Measurements from ENCODE around the gene GLTP.
A peak's percentile ranks its signal among the peaks of the same experiment; 100 is the strongest.

Gene GLTP

DNA sequence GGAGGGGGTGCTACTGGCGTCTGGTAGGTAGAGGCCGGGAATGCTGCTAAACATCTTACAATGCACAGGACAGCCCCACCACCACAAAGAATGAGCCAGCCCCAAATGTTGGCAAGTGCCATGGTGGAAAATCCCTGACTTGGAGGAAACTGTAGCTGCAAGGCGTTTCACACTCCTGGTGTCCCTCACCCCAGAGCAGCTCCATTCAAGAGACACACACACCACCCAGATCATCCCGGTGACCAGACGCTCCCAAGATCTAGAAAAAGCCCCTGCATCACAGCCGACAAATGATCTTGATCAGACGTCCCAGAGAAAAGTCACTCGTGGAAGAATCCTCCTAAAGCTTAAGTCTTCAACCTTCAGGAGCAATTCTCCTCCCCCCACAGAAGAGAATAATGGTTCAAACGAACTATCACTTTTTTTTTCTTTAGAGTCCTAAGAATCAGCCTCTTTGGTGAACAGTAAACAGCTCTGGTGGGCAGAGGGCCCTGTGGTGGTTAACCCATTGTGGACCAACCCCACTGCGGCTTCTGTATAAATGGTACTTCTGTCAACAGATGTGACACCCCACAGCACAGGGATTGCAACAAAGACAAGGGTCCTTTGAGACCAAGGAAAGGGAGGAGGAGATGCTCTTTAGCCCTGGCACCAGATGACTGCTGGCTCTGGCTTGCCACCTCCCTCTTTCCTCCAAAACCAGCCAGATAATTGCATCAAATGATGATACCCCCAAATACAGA, 2.7 kb downstream of the GLTP start:
- no peak overlapping the region for H3K4me3 ChIP-seq (replicated peaks; ENCODE audit: low read depth, low read length)
- TF ChIP-seq CTCF (IDR thresholded peaks at IDR 0.05; ENCODE audit: low read length, missing control alignments), result no peak
- DNase-seq (ENCODE audit: low read depth), result no peak

GRCh38 chr12:109876406-109876805, 3.9 kb downstream of the GLTP start:
- DNase-seq (ENCODE audit: low read depth), result no peak
- no peak overlapping the region for H3K4me3 ChIP-seq (replicated peaks; ENCODE audit: low read depth, low read length)
- no peak for TF ChIP-seq CTCF (IDR thresholded peaks at IDR 0.05; ENCODE audit: low read length, missing control alignments)

DNA sequence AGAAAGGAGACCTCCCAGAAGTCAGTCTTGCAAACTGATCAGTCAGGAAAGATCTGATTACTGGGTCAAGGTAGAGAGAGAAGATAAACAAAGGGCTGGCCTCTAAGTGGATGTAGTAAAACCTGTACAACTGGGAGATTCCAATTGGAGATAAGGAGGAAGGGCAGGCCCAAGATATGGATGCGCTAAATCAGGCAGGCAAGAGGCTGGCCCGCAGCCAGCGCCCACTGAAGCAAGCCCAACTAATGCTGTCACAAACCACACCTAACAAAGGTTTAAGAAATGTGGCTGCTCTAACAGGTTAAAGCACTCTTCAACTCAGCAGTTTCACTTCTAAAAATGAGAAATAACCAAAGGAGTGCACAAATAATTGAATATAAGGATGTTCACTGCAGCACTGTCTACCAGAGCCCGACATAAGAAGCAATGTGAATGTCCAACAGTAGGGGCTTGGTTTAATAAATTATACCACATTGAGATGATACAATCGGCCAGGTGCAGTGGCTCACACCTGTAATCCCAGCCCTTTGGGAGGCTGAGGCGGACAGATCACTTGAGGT, 4.7 kb downstream of the GLTP start:
- no peak for DNase-seq (ENCODE audit: low read depth)
- TF ChIP-seq CTCF (IDR thresholded peaks at IDR 0.05; ENCODE audit: low read length, missing control alignments), result no peak
- H3K4me3 ChIP-seq (replicated peaks; ENCODE audit: low read depth, low read length), result no peak overlapping the region

DNA sequence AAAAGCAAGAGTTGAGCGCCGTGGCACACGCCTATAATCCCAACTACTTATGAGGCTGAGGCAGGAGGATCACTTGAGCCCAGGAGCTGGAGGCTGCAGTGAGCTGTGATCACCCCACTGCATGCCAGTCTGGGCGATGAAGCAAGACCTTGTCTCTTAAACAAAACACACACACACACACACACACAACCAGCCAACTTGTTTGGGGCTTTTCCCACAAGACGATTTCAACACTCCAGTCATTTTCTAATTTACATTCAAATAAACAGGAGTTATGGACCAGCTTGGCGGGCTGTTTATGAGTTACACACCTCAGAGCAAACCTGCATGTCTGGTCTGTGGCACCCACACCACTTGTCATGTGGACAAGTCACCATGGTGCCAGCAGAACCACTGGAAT, 6.7 kb downstream of the GLTP start:
- H3K4me3 ChIP-seq (replicated peaks; ENCODE audit: low read depth, low read length), result no peak overlapping the region
- no peak for TF ChIP-seq CTCF (IDR thresholded peaks at IDR 0.05; ENCODE audit: low read length, missing control alignments)
- peak; percentile 54 for DNase-seq (ENCODE audit: low read depth)

DNA sequence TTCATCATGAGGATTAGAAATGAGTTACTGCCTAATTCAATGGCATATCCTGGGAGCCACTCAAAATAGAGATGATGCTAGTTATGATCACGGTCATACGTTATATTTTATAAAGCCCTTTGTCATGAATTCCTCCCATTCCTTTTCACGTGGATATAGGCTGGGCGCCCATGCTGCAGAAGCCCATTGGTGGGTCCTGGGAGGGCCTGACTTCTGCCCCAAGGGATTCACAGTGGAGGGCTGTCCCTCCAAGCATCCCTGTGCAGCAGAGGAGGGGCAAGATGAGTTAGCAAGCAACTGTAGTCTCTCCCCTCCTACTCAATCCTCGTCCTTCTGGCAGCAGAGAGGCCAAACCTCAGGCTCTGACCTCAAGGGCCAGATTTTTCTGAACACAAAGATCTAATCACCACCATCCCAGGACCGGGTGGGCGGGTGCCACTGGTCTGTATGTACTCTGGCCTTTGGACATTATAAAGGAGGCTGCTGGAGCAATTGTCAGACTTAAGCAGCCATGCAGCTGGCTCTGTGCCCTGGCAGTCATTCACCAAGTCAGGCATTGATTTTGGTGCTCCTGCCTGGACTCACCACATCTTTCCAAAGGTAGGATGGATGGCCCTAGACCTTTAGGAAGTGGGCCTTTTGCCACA, 8.6 kb downstream of the GLTP start:
- no peak overlapping the region for H3K4me3 ChIP-seq (replicated peaks; ENCODE audit: low read depth, low read length)
- DNase-seq (ENCODE audit: low read depth), result no peak
- no peak for TF ChIP-seq CTCF (IDR thresholded peaks at IDR 0.05; ENCODE audit: low read length, missing control alignments)

DNA sequence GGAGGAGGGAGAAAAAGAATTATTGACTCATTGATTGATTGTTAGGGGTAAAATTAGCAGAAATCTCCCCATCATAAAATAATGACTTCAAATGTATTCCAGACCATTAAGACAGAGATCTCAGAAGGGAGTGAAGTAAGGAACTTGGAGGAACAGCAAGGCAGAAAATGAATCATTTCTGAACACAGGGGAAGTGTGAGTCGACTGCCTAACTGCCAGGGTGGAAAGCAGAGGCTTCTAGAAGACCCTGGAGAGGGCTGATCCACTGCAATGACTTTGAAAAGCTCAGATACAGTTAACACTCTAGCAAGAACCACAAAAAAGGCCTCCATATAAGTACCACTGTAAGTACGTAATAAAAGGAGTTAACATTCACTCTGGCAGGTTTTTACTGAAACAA, 9.7 kb downstream of the GLTP start:
- DNase-seq (ENCODE audit: low read depth), result peak; percentile 32
- no peak overlapping the region for H3K4me3 ChIP-seq (replicated peaks; ENCODE audit: low read depth, low read length)
- TF ChIP-seq CTCF (IDR thresholded peaks at IDR 0.05; ENCODE audit: low read length, missing control alignments), result no peak
